Upper lobe of left lung (tissue), 6 donors: ENCODE results near the gene TNFRSF14. TPM values are rescaled to one million over a fixed set of nuclear protein-coding genes. Genes with fewer than 3 reads are reported as not detected.

ENCODE experiments used
- ATAC-seq, 2 donors: fragments of 200-7000 bp; cut with Tn5 transposase; one replicate each; pipeline ENCODE4 v1.9.1; 2022; ENCODE audit warnings: mild to moderate bottlenecking in 2 of 2, moderate library complexity in 2 of 2; ENCODE audit not compliant: low FRiP score in 2 of 2
- DNase-seq, 2 donors: peaks; one replicate each; pipeline ENCODE4 v3.0.0-alpha.2; 2019 to 2020
- H3K27ac ChIP-seq, 4 donors: fragments of 200-600 bp; sonication (generic); one replicate each; pipeline ENCODE4 v1.5.1; 2016 to 2019
- H3K27me3 ChIP-seq, 4 donors: fragments of 200-600 bp; sonication (generic); one replicate each; pipeline ENCODE4 v1.5.1; 2017 to 2019
- H3K36me3 ChIP-seq, 4 donors: fragments of 200-600 bp; sonication (generic); one replicate each; pipeline ENCODE4 v1.5.1; 2016 to 2019
- H3K4me1 ChIP-seq, 4 donors: fragments of 200-600 bp; sonication (generic); one replicate each; pipeline ENCODE4 v1.5.1; 2018 to 2019
- H3K4me3 ChIP-seq, 4 donors: fragments of 200-600 bp; sonication (generic); one replicate each; pipeline ENCODE4 v1.5.1; 2017 to 2019; ENCODE audit warnings: mild to moderate bottlenecking in 2 of 4, moderate library complexity in 1 of 4
- H3K9me3 ChIP-seq, 4 donors: fragments of 200-600 bp; sonication (generic); one replicate each; pipeline ENCODE4 v1.5.1; 2018 to 2019
- EP300 ChIP-seq, 4 donors: sonication (generic); formaldehyde crosslinking; IDR thresholded peaks; one replicate each; pipeline ENCODE4 v1.5.1; 2017; ENCODE audit warnings: antibody characterized with exemption in 4 of 4, control low read depth in 2 of 4
- POLR2A ChIP-seq, 4 donors: fragments of 450-650 bp; IDR thresholded peaks; one replicate each; pipeline ENCODE4 v1.5.1; 2016 to 2017; ENCODE audit warnings: antibody characterized with exemption in 4 of 4, mild to moderate bottlenecking in 2 of 4
- POLR2AphosphoS5 ChIP-seq, 2 donors: sonication (generic); formaldehyde crosslinking; IDR thresholded peaks; one replicate each; pipeline ENCODE4 v1.5.1; 2017; ENCODE audit warnings: antibody characterized with exemption in 2 of 2
- WGBS, 2 donors: methylation state at CpG; one replicate each; pipeline ENCODE4 v1.1.5; 2017 to 2018; 5-methylcytosine and 5-hydroxymethylcytosine counted together
- total RNA-seq, 6 donors: library from RNA; depleted of rRNA in 4 of 6; stranded (reverse); fragments of >200 nt in 4 of 6; gene quantifications; one replicate each; pipeline versions ENCODE4 v1.1.0 to v1.2.1, GENCODE V29; 2016 to 2021
- TF ChIP-seq, protein P1 (sequence below), 6 experiments: fragments of 450-650 bp in 4 of 6; fragments of 200-600 bp in 2 of 6; sonication (generic) in 2 of 6; IDR thresholded peaks; one replicate each; pipeline ENCODE4 v1.5.1; 2016 to 2019; ENCODE audit warnings: antibody characterized with exemption in 6 of 6
- donor health status: DM: no; HTN: no; CAD: no; lungs with moderate emphysema.
- donor health status: DM: no; HTN: yes; CAD: no; lungs with severe emphysema.

The TNFRSF14 gene
- total RNA-seq, 6 donors from 2014 or later: 61.1 to 641 (median 147) TPM

DNA sequence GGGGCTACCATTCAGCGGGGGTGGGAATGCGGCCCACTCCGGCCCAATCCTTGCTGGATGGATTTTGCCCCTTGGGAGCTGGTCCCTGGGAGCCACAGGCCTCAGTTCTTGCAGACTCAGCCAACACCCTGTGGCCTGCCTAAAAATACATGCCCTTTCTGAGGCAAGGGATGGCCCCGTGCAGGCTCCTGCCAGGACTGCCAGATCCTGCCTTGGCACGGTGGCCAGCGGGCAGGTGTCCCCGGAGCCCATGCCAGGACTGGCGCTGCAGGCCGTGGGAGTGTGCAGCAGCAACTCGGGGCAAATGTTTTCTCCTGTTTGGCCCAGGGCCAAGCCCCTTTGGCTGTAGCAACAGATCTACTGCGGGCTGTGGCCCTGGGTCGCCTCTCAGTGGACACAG, 28.2 kb upstream of the TNFRSF14 start:
- H3K4me3 ChIP-seq: no peak overlapping the region
- no peaks in the 10 kb centered on the region for H3K9me3 ChIP-seq
- H3K4me1 ChIP-seq: peaks cover 60 to 77% (median 68%) of the 10 kb centered on the region in 4 donors
- DNase-seq (peak in 1 of 2 donors; percentile 84), ATAC-seq (no peak)
- H3K36me3 ChIP-seq: no peaks in the 10 kb centered on the region
- peaks cover 0 to 30% (median 15%) of the 10 kb centered on the region in 4 donors for H3K27me3 ChIP-seq
- TF ChIP-seq EP300 (IDR thresholded peaks at IDR 0.05) (no peak), POLR2AphosphoS5 (IDR thresholded peaks at IDR 0.05) (no peak), POLR2A (IDR thresholded peaks at IDR 0.05) (no peak)
- TF ChIP-seq, protein P1, sequence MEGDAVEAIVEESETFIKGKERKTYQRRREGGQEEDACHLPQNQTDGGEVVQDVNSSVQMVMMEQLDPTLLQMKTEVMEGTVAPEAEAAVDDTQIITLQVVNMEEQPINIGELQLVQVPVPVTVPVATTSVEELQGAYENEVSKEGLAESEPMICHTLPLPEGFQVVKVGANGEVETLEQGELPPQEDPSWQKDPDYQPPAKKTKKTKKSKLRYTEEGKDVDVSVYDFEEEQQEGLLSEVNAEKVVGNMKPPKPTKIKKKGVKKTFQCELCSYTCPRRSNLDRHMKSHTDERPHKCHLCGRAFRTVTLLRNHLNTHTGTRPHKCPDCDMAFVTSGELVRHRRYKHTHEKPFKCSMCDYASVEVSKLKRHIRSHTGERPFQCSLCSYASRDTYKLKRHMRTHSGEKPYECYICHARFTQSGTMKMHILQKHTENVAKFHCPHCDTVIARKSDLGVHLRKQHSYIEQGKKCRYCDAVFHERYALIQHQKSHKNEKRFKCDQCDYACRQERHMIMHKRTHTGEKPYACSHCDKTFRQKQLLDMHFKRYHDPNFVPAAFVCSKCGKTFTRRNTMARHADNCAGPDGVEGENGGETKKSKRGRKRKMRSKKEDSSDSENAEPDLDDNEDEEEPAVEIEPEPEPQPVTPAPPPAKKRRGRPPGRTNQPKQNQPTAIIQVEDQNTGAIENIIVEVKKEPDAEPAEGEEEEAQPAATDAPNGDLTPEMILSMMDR (IDR thresholded peaks at IDR 0.05): no peak
- no peak overlapping the region for H3K27ac ChIP-seq
- 77 to 100% methylated on average over 3 to 12 of the region's 12 CpGs for WGBS, 2 donors

DNA sequence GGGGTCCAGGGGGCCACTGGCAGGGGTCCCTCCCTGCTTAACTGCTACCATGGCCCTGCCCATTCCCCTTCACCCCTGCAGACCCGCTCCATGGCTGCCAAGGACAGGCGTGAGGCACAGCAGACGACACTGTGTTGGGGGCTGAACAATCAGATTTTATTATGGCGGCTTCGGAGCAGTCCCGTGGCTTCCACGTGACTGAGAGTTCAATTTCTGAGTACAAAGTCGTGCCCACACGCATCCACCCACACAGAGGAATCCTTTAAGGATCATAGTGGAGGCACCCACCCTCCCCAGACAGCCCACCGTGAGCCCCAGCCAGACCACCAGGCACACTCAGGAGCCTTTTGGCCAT, 27.6 kb upstream of the TNFRSF14 start:
- H3K27me3 ChIP-seq: peaks cover 0 to 34% (median 15%) of the 10 kb centered on the region in 4 donors
- H3K4me1 ChIP-seq: peaks cover 57 to 71% (median 63%) of the 10 kb centered on the region in 4 donors

DNA sequence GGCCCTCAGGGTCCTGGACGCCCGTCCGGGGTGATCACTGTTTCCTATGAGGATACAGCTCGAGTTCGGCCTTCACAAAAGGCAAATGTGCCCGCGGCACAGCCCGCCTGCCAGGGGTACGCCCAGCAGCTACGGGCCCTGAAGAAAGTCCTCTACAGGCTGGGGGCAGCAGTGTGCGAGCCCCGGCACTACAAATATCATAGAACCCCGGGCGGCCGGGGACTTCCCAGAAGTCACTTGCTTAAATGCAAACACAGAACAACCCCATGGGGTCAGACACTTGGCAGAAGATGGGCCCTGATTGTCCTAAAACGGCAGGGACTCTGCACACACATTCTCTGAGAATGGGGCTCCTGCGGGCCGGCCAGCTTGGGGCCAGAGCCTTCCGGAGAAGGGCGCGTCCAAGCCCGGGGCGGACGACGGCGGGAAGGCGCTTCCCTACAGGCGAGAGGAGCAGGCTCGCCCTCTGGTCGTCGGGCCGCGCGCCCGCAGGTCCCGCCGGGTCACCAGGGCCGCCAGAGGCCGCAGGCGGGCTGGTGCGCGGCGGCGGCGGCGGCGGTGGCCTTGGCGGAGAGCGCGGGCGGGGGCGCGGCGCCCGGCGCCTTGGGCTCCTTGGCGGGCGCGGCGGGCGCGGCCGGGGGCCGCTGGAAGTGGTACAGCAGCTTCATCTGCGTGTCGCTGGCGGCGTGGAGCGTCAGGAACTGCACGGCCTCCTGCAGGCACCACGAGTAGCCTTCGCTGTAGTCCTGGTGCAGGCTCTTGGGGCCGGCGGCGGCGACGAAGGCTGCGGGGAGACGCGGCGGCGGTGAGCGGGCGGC, 27.0 kb upstream of the TNFRSF14 start:
- peak; percentile 46 to 91 for DNase-seq
- 13% methylated on average over 28 of the region's 84 CpGs; no CpG with 5 or more reads in 1 of the 2 donors for WGBS, 2 donors
- Histone ChIP-seq H3K36me3 (no peaks in the 10 kb centered on the region), H3K27me3 (peaks cover 0 to 34% (median 15%) of the 10 kb centered on the region in 4 donors), H3K4me3 (peak overlapping the region in 3 of 4 donors; percentile 40 to 48 (median 46)), H3K4me1 (peaks cover 51 to 66% (median 57%) of the 10 kb centered on the region in 4 donors), H3K9me3 (no peaks in the 10 kb centered on the region), H3K27ac (peak overlapping the region in 3 of 4 donors; percentile 17 to 58 (median 34))
- ATAC-seq: no peak
- TF ChIP-seq POLR2AphosphoS5 (IDR thresholded peaks at IDR 0.05) (no peak), EP300 (IDR thresholded peaks at IDR 0.05) (no peak), POLR2A (IDR thresholded peaks at IDR 0.05) (no peak)
- TF ChIP-seq, protein P1 (IDR thresholded peaks at IDR 0.05): peak in 2 of 6 experiments; percentile 33 to 39

More for the DNA sequence above, 27.6 kb upstream of the TNFRSF14 start:
- 67 to 74% methylated on average over 2 to 10 of the region's 10 CpGs for WGBS, 2 donors
- Histone ChIP-seq H3K27ac (peak overlapping the region in 2 of 4 donors; percentile 17 to 28), H3K4me3 (no peak overlapping the region), H3K36me3 (no peaks in the 10 kb centered on the region), H3K9me3 (no peaks in the 10 kb centered on the region)
- peak in 1 of 2 donors; percentile 23 for DNase-seq
- no peak for ATAC-seq
- no peak for TF ChIP-seq POLR2AphosphoS5 (IDR thresholded peaks at IDR 0.05)
- TF ChIP-seq POLR2A (IDR thresholded peaks at IDR 0.05): no peak
- no peak for TF ChIP-seq EP300 (IDR thresholded peaks at IDR 0.05)
- TF ChIP-seq, protein P1 (IDR thresholded peaks at IDR 0.05): no peak

DNA sequence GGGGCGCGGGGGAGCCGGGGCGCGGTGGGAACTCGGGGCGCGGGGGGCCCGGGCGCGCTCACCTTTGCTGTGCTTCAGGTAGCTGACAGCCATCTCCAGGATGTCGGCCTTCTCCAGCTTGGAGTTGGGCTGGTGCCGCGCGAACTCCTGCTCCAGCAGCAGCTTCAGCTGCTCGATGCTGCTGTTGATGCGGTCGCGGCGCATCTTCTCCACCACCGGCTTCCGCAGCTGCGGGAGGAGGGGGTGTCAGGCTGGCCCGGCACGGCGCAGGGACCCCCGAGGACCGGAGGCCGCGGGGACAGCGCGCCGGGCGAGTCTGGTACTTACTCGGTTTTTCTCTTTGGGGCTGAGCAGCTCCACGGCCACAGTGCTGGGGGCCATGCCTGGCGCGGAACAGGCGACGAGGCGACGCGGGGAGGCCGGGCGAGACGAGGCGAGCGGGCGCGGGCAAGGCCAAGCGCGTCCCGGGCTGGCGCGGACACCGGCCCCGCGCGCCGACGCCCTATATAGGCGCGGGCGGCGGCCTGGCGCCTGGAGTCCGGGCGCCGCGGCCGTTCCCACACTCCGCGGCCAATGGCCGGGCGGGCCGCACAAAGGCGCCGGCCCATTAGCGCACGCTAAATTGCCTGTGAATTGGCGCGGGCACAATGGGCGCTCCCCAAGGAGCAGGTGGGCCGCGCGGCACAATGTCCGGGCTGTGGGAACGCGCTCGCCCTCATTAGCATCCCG, 26.2 kb upstream of the TNFRSF14 start, which contains the start of gene HES5:
Gene HES5, minus strand, starts transcription at position 480 of the 729 bp plus-strand sequence. Its CDS starts 99 bp downstream, at position 381.
- H3K27me3 ChIP-seq: peaks cover 0 to 34% (median 15%) of the 10 kb centered on the region in 4 donors
- no peak for ATAC-seq
- H3K4me3 ChIP-seq: peak within 1 kb of the TSS in 3 of 4 donors; percentile 40 to 48 (median 46)
- H3K36me3 ChIP-seq: no peaks in the 10 kb centered on the region
- H3K27ac ChIP-seq: peak within 1 kb of the TSS in 3 of 4 donors; percentile 36 to 58 (median 50)
- peaks cover 44 to 64% (median 56%) of the 10 kb centered on the region in 4 donors for H3K4me1 ChIP-seq
- WGBS, 2 donors: 0 to 3% methylated on average over 3 to 19 of the region's 91 CpGs
- H3K9me3 ChIP-seq: no peaks in the 10 kb centered on the region
- DNase-seq: peak in 1 of 2 donors; percentile 85
- TF ChIP-seq EP300 (IDR thresholded peaks at IDR 0.05) (no peak), POLR2AphosphoS5 (IDR thresholded peaks at IDR 0.05) (no peak), POLR2A (IDR thresholded peaks at IDR 0.05) (no peak)
- TF ChIP-seq, protein P1 (IDR thresholded peaks at IDR 0.05): no peak
